Posterior vena cava (tissue), 2 donors: ENCODE measurements around the gene ZNF746. TPM values are rescaled to one million over a fixed set of nuclear protein-coding genes. Genes with fewer than 3 reads are reported as not detected.
"Not testable (repeated sequence)": the region's sequence is repeated elsewhere in the genome, so short reads cannot be mapped to it uniquely, and the experiment has no call there.

ENCODE experiments used
- DNase-seq: peaks from one replicate; pipeline ENCODE4 v3.0.0-alpha.2; 2020; ENCODE audit warnings: low spot score
- intact Hi-C, 2 donors: fragments of 100-400 bp; cut with DNase I; formaldehyde crosslinking; loops; one replicate each; pipeline versions ENCODE4 v1.14.1 to v1.14.2; 2022 to 2023
- total RNA-seq, 2 donors: library from RNA; stranded (reverse); fragmentation: NEBNext Ultra II Directional; extraction: Animal tissue kit (Norgen Biotek cat#: 25700); gene quantifications; one replicate each; pipeline ENCODE4 v1.2.1, GENCODE V29; 2021
- donor health status: DM: yes; HTN: yes; CAD: no.
- donor health status: DM: yes; HTN: yes; CAD: no.

Gene ZNF746
- total RNA-seq, 2 donors from 2014 or later = 12.6 to 13.1 TPM

DNA sequence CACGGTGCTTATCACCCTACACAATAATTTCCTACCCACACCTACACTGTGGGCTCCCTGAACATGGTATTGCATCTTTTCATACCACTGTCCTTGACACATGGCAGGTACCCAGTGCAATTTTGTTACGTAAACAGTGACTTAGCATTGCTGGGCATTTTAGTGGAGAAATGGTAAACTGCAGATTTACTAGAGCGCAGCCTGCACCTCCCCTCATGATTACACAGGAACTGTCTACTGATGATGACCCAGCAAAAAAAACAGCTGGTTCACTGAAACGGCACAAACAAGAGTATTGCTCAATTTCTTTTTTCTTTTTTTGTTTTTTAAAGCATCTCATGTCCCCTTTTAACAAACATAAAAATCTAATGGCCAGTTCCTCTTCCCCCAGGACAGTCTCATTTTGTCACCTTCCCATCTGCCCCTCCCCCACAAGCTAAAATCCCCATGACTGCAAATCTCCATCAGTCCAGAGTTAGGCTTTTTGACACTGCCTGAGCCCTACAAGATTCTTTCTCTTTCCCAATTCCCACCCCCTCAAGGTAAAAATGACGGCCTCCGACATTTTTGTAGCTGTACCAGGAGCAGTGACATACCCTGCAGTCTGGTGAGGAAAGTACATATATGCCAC, 2.8 kb downstream of the ZNF746 start:
- intact Hi-C loops = no loop called here
- DNase-seq = no peak

- DNase-seq, intact Hi-C loops: not testable (repeated sequence)
Observed at GRCh38 chr7:149493975-149494374, 3.6 kb downstream of the ZNF746 start.

- DNase-seq = no peak
- intact Hi-C loops = no loop called here
Observed at GRCh38 chr7:149493366-149493765, 4.2 kb downstream of the ZNF746 start.

GRCh38 chr7:149490083-149490760, 7.4 kb downstream of the ZNF746 start:
- no peak for DNase-seq
- intact Hi-C loops = no loop called here

DNA sequence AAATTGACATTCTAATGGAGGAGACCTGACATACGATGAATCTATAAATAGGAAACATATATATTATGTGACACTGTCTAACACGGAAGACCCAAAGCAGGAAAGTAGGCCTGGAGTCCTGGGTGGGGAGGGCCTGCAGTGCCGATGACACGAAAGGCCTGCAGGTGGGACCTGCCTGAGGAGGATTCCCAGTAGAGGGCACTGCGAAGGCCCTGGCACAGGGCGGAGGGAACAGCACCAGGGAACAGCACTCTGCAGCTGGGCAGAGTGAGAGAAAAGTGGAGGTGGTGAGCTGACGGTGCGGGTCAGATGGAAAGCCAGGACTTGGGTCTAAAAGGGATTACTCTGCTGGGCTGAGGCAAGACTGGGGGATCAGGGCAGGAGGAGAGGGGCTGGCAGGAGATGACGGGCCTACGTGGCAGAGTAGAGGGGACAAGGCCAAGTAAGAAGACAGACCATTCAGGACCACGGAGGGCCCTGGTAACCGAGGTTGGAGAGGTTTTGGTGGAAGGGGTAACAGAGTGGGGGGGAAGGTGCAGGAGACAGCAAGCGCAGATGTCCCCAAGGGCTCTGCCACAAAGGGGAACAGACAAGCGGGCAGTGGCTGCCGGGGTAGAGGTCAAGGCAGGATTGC, 8.1 kb downstream of the ZNF746 start:
- intact Hi-C loops = no loop called here

DNA sequence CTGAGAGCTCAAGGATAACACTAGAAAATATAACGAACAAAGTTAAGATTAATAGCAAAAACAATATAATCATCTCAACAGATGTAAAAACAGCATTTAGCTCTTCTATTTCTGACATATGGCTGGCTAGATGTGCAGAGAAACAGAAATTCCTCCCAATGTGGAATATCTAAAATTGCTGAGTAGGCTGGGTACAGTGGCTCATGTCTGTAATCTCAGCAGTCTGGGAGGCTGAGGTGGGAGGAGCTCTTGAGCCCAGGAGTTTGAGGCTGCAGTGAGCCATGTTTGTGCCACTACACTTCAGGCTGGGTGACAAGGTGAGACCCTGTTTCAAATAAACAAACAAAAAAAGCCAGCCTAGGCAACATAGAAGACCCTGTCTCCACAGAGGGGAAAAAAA, 18.0 kb downstream of the ZNF746 start:
- no peak for DNase-seq
- intact Hi-C loops = no loop called here

More for the DNA sequence above, 8.1 kb downstream of the ZNF746 start:
- DNase-seq = no peak

- intact Hi-C loops = no loop called here
- no peak for DNase-seq
Observed at GRCh38 chr7:149478754-149479153, 18.9 kb downstream of the ZNF746 start.

- DNase-seq = no peak
- intact Hi-C loops = no loop called here
Observed at GRCh38 chr7:149477494-149478443, 19.8 kb downstream of the ZNF746 start.

GRCh38 chr7:149476791-149477190, 20.8 kb downstream of the ZNF746 start:
- intact Hi-C loops = no loop called here
- DNase-seq = no peak

DNA sequence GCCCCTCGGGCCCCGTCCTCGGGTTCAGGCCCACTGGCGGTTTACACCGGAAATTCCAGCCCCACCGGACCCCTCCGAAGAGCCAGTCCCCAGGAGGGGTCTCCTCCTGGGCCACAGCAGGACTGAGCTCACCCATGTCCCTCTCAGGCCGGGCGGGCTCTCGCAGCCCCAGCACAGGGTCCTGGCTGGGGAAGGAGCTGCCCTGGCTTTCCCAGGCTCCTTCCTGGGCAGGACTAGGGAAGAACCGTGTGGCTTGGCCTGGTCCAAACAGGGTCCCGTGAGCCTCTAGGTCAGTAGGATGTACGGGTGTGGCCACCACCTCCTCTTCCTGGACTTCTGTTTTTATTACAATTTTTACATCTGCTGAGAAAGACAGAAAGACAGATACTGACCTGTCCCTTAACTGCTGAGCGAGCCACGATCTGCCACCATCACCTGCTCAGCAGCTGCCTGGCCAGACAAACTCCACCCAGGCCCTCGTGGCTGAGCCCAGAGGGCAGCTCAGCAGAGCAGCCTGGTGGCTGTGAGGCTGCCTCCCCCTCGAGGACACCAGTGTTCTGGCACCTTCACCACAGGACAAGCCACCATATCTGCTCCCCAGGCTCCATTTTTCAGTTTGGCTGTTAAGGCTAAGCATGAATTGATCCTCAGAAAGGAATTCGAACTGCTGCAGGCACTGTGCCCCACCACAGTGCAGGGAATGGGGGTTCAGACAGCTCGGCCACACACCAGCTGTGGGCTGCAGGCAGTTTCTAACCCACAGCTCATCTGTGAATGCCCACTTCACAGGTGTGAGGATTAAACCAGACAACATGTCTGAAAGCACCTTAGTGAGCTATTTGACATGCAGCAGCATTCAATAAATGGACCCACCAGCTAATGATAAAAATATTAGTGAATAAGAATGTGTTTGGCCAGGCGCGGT, 22.2 kb downstream of the ZNF746 start:
- DNase-seq = no peak
- intact Hi-C loops = no loop called here

GRCh38 chr7:149474309-149475120, 23.1 kb downstream of the ZNF746 start:
- intact Hi-C loops = no loop called here

GRCh38 chr7:149473251-149473650, 24.4 kb downstream of the ZNF746 start:
- no peak for DNase-seq
- intact Hi-C loops = no loop called here

More at GRCh38 chr7:149474309-149475120, 23.1 kb downstream of the ZNF746 start:
- DNase-seq = peak; percentile 78

DNA sequence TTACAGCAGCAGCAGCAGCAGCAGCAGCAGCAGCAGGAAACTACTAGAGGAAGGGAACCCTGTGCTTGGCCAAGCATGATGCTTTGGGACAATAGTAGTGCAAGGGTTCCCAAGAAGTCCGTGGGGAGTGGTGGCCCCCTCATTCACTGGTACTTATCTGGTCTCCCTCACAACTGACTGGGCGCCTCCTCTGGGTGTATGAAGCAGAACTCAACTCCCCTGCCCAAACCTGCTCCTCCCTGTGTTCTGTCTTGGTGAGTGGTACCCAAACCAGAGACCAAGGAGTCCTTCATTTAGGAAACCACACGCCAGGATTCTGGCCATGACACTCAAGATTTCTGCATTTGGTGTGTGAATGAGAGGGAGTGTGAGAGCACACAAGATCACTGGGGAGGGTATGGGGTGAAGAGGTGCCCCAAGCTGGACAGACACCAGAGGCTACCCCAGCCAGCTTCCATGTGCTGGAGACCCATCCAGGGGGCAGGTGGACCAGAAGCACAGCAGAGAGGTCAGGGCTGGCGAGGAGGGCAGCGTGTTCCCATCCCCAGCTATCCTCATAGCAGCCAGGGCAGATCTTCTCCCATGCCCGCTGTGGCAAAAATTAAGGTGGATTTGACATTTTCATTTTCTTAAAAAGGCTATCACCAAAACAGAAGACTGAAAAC, 26.2 kb downstream of the ZNF746 start:
- intact Hi-C loops = no loop called here
- DNase-seq = no peak

DNA sequence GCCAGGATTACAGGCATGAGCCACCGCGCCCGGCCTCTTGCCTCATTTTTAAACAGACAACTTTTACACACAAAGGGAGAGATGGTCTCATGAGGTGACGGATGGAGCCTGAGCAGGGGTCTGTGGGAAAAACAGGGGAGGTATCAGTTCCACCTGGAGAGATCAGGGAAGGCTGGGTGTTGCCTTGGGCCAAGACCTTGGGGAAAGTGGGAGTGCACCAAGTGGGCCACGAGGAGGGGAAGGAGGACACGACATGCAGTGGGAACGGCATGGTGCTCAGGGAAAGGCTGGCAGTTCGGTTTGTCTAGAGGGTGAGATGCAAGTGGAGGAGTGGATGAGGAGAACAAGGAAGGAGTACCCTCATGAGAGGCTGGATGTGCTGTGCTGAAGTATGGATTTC, 27.8 kb downstream of the ZNF746 start:
- intact Hi-C loops = no loop called here
- no peak for DNase-seq

DNA sequence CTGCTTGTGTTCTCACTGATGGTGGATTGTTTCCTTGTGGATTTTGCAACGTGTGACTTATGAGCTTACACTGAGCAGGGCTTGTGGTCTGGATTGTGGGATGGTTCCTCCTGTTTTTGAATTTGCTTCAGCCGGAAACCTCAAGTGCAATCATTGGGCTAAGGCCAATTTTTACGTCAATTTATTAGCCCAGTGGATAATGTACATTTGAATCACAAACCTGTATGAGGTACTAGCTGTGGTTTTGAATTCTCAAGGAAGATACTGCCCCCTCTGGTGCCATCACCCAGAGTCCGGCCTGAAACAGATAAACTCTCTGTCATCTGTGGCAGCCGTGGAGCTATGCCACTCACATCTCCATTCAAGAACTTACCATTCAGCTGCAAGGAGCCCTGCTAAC, 29.4 kb downstream of the ZNF746 start:
- intact Hi-C loops = no loop called here
- no peak for DNase-seq

GRCh38 chr7:149467321-149467859, 30.2 kb downstream of the ZNF746 start:
- no peak for DNase-seq
- intact Hi-C loops = no loop called here

DNA sequence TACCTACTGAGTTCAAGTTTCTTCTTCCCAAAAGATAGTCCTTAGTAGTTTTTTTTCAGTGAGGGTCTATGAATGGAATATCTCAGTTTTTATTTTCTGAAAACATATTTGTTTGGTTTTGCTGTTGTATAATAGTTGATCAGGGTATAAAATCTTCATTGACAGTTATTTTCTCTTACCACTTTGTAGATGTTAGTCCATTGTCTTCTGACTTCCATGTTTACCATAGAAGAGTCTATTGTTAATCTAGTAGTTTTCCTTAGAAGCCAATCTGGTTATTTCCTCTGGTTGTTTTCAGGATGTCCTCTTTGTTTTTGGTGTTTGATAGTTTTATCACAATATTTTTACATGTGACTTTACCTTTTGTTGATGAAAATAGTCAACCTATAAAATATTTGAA, 31.2 kb downstream of the ZNF746 start:
- DNase-seq = no peak
- intact Hi-C loops = no loop called here
